Measurements from ENCODE around the gene ADAM29.

Gene ADAM29

GRCh38 chr4:174928575-174929253 lies 10.6 kb downstream of the ADAM29 start:
- no peak for ATAC-seq

GRCh38 chr4:174929346-174929745 lies 11.2 kb downstream of the ADAM29 start:
- TF ChIP-seq GLIS3 (CRISPR knock-in tag; IDR thresholded peaks at IDR 0.05) (no peak), CSDC2 (CRISPR knock-in tag; IDR thresholded peaks at IDR 0.05) (no peak), BACH2 (CRISPR knock-in tag; IDR thresholded peaks at IDR 0.05; ENCODE audit: borderline replicate concordance) (no peak), ZNF565 (CRISPR knock-in tag; conservative IDR thresholded peaks at IDR 0.05; ENCODE audit: low read depth) (no peak), PATZ1 (CRISPR knock-in tag; IDR thresholded peaks at IDR 0.05; ENCODE audit: borderline replicate concordance) (no peak)
- 0 out of 3 replicates have a peak, but pooled peaks have one; percentile 20 for ATAC-seq

More at GRCh38 chr4:174928575-174929253, 10.6 kb downstream of the ADAM29 start:
- TF ChIP-seq RARB (CRISPR knock-in tag; IDR thresholded peaks at IDR 0.05): no peak
- no peak for TF ChIP-seq ZFP30 (CRISPR knock-in tag; IDR thresholded peaks at IDR 0.05)
- TF ChIP-seq CREB5 (CRISPR knock-in tag; IDR thresholded peaks at IDR 0.05; ENCODE audit: low read depth): no peak
- TF ChIP-seq PPARA (CRISPR knock-in tag; IDR thresholded peaks at IDR 0.05; ENCODE audit: borderline replicate concordance): no peak
- TF ChIP-seq ZNF70 (CRISPR knock-in tag; IDR thresholded peaks at IDR 0.05): no peak
- no peak for TF ChIP-seq ZNF8 (CRISPR knock-in tag; IDR thresholded peaks at IDR 0.05)
- no peak for TF ChIP-seq ARNTL (CRISPR knock-in tag; IDR thresholded peaks at IDR 0.05; ENCODE audit: borderline replicate concordance, low read depth)
- TF ChIP-seq BACH2 (CRISPR knock-in tag; IDR thresholded peaks at IDR 0.05; ENCODE audit: borderline replicate concordance): no peak
- TF ChIP-seq ZC3H10 (CRISPR knock-in tag; IDR thresholded peaks at IDR 0.05): no peak
- no peak for TF ChIP-seq ESRRG (CRISPR knock-in tag; IDR thresholded peaks at IDR 0.05)
- no peak for TF ChIP-seq ZNF565 (CRISPR knock-in tag; conservative IDR thresholded peaks at IDR 0.05; ENCODE audit: low read depth)

- ATAC-seq: no peak
- no peak for TF ChIP-seq ZFP3 (CRISPR knock-in tag; IDR thresholded peaks at IDR 0.05)
- TF ChIP-seq ARNTL (CRISPR knock-in tag; IDR thresholded peaks at IDR 0.05; ENCODE audit: borderline replicate concordance, low read depth): no peak
- no peak for TF ChIP-seq ZNF565 (CRISPR knock-in tag; conservative IDR thresholded peaks at IDR 0.05; ENCODE audit: low read depth)
- no peak for TF ChIP-seq SNAI2 (CRISPR knock-in tag; IDR thresholded peaks at IDR 0.05)
- TF ChIP-seq PATZ1 (CRISPR knock-in tag; IDR thresholded peaks at IDR 0.05; ENCODE audit: borderline replicate concordance): no peak
- TF ChIP-seq BACH2 (CRISPR knock-in tag; IDR thresholded peaks at IDR 0.05; ENCODE audit: borderline replicate concordance): no peak
- TF ChIP-seq CSRNP3 (CRISPR knock-in tag; IDR thresholded peaks at IDR 0.05): no peak
- no peak for TF ChIP-seq CSDC2 (CRISPR knock-in tag; IDR thresholded peaks at IDR 0.05)
- TF ChIP-seq TCF4 (CRISPR knock-in tag; IDR thresholded peaks at IDR 0.05; ENCODE audit: borderline replicate concordance): no peak
Measured at GRCh38 chr4:174930895-174931294, 12.7 kb downstream of the ADAM29 start.

GRCh38 chr4:174933083-174933482 lies 14.9 kb downstream of the ADAM29 start:
- no peak for ATAC-seq
- TF ChIP-seq ZNF565 (CRISPR knock-in tag; conservative IDR thresholded peaks at IDR 0.05; ENCODE audit: low read depth) (no peak), ZFP3 (CRISPR knock-in tag; IDR thresholded peaks at IDR 0.05) (no peak), TCF4 (CRISPR knock-in tag; IDR thresholded peaks at IDR 0.05; ENCODE audit: borderline replicate concordance) (no peak), ZNF70 (CRISPR knock-in tag; IDR thresholded peaks at IDR 0.05) (no peak), BACH2 (CRISPR knock-in tag; IDR thresholded peaks at IDR 0.05; ENCODE audit: borderline replicate concordance) (no peak), TOX (CRISPR knock-in tag; IDR thresholded peaks at IDR 0.05; ENCODE audit: borderline replicate concordance) (no peak), PATZ1 (CRISPR knock-in tag; IDR thresholded peaks at IDR 0.05; ENCODE audit: borderline replicate concordance) (no peak), POU6F1 (CRISPR knock-in tag; IDR thresholded peaks at IDR 0.05; ENCODE audit: borderline replicate concordance, low read depth) (no peak), CSRNP3 (CRISPR knock-in tag; IDR thresholded peaks at IDR 0.05) (no peak), CSDC2 (CRISPR knock-in tag; IDR thresholded peaks at IDR 0.05) (no peak), RARB (CRISPR knock-in tag; IDR thresholded peaks at IDR 0.05) (no peak), CREB5 (CRISPR knock-in tag; IDR thresholded peaks at IDR 0.05; ENCODE audit: low read depth) (no peak)

Measured in SK-N-SH treated with all-trans-retinoic acid at 6 μM for 48 hours (cell line).